GM19395 (cell line): ENCODE results near the gene TENT4B.
"Not testable (repeated sequence)": the region's sequence is repeated elsewhere in the genome, so short reads cannot be mapped to it uniquely, and the experiment has no call there.

Experiments used
- ATAC-seq: cut with Tn5 transposase; IDR thresholded peaks from one replicate; pipeline ENCODE4 v1.9.1; 2021; ENCODE audit warnings: mild to moderate bottlenecking, moderate library complexity; ENCODE audit not compliant: unreplicated experiment

TENT4B gene

DNA sequence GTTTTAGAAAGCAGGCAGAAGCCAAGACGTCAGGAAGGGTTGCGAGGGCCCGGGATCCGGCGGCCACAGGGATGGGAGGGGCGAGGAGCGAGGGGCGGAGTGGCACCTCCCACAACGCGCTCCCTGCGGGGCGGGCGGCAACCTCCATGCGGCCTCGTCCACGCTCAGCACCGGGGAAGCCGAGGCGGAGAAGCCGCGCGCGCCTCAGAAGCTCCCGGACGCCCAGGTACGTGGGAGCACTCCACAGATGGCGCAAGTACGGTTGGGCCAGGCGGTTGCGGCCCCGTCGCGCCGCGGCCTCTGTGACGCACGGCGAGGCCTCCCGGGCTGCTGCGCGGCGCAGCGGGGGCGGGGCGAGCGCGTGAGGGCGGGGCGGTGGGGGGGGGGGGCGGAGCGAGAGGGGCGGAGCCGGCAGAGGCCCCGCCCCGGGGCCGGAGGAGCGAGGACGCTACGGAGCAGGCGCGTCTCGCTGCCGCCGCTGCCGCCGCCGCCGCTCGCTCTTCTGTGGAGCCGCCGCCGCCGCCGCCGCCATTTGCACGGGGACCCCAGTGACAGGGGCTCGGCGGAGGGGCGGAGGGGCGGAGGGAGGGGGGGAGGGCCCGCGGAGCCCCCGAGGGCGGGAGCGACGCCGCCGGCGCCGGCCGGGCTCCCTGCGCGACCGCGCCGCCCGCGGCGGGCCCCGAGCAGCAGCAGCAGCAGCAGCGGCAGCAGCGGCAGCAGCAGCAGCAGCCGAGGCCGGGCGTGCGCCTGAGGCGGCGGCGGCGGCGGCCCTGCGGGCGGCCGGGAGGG, at the start of gene TENT4B:
Gene TENT4B (plus strand): TSS at position 500 of the 789 bp plus-strand sequence. CDS start 316 bp downstream, outside the sequence.
- peak; percentile 77 for ATAC-seq

DNA sequence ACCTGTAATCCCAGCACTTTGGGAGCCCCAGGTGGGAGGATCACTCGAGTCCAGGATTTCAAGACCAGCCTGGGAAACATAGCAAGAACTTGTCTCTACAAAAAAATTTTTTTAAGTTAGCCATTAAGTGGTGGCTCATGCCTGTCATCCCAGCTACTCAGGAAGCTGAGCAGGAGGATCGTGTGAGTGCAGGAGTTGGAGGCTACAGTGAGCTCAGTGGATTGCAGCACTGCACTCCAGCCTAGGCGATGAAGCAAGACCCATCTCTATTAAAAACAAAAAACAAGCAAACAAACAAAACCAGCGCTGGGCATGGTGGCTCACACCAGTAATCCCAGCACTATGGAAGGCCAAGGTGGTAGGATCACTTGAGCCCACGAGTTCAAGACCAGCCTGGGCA, 49.3 kb upstream of the TENT4B start:
- no peak for ATAC-seq

DNA sequence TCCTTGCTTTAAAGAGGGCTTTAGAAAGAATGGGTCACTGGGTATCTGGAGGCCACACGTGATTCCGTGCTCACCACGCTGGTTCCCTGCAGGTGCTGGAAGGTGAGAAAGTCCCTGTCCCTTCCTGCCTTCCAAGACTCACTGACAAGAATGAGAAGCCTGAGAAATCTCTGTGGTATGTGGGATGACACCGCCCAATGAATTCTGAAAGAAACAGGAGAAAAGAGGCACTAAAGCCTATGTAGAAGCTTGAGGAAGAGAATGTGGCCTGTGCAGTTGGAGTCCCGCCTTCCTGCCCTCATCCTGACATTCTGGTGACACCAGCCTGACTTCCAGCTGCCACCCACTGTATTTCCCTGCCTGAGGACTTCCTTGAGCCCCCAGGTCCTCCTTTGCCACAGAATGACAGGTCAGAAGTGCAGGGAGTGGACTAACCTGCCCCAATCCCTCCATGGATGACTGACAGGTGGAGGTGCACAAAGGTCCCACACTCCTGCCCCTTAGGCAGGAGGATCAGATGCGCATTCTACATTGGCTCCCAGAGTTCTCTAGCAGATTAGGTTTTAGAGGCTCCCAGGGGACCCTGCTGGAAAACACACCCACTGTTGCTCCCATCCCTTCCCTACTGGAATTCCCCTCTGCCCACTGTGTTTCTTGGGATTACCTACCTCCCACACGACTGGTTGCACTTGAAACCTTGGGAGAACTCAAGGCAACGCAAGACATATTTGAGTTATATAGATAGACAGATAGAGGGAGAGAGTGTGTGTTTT, 38.6 kb upstream of the TENT4B start:
- ATAC-seq, result no peak

DNA sequence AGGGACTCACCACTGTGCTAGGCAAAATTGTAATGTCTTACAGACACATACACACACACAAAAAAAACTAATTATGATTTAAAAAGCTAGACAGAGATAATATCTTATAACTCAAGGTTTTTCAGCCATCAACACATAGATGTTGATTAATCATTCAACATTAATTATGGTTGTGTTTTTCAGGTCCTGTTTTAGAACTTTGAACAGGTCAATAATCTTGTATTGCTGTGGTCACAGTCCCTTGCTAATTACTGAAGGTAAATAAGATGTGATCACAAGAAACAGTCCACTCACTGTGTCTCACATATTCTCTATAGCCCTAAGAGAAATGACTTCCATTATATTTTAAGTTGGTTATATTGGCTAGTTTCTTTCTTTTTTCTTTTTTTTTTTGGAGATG, 32.4 kb upstream of the TENT4B start:
- ATAC-seq, result no peak

DNA sequence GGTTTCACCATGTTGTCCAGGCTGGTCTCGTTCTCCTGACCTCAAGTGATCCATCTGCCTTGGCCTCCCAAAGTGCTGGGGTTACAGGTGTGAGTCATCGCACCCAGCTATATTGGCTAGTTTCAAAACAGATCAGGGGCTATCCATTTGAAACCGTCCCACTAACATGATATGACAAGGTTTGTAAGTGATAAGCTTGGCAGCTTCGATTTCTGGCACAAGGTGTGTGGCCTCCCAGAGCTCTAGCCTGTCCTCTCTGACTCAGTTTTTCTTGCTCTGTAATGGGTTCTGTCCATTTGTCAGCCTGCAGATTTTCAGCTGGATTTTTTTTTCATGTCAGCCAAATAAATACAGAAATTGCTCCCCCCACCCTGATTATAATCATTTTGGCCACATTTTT, 31.8 kb upstream of the TENT4B start:
- ATAC-seq, result no peak

DNA sequence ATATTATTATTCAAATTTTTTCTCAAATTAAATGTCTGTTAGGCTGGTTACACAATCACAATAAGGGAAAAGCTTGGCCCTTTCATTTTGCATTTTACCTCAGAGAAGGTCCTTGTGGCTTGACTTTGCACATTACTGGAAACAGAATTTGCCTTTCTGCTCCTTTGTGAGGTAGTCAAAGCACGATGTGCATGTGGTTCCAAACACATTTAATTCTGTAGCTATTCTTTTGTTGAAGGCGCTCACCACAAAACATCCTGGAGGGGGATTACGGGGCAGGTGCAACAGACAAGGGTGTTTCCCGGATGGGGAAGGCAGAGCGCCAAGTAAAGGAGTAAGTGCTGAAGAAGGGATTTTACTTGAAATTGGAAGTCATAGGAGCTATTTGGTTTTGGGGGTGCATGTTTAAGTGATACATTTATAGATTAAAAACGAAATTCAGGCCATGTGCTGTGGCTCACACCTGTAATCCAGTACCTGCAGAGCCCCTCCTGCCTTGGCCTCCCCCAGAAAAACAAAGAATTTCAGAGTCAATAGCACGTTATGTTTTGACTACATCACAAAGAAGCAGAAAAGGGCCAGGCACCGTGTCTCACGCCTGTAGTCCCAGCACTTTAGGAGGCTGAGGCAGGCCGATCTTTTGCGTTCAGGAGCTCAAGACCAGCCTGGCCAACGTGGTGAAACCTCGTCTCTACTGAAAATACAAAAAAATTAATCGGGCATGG, 31.2 kb upstream of the TENT4B start:
- ATAC-seq, result peak; percentile 71

DNA sequence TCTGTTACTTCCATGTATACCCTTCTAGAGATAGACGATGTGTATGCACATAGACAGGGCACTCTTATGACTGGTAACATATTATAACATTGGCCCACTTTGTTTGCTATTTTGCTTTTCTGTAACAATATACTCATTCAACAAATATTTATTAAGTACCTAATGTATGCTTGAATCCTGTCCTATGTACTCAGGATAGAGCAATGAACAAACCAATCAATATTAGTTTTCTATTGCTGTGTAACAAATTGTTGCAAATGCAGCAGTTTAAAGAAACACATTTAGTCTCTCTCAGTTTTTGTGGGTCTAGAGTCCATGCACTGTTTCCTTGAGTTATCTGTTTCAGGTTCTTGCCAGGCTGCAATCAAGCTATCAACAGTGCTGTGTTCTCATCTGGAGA, 29.7 kb upstream of the TENT4B start:
- ATAC-seq, result no peak

DNA sequence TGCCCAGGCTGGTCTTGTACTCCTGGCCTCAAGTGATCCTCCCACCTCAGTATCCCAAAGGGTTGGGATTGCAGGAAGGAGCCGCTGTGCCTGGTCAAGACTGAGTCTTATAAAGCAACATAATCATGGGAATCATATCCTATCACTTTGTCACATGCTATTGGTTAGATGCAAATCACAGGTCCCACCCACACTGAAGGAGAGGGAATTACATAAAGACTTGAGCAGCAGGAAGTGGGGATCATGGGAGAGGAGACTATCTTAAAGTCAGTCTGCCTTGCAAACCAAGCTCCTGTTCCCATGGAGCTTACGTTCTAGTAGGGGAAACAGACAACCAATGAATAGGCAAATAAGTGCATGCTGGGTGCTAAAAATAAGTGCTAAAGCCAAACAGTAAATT, 28.3 kb upstream of the TENT4B start:
- no peak for ATAC-seq

DNA sequence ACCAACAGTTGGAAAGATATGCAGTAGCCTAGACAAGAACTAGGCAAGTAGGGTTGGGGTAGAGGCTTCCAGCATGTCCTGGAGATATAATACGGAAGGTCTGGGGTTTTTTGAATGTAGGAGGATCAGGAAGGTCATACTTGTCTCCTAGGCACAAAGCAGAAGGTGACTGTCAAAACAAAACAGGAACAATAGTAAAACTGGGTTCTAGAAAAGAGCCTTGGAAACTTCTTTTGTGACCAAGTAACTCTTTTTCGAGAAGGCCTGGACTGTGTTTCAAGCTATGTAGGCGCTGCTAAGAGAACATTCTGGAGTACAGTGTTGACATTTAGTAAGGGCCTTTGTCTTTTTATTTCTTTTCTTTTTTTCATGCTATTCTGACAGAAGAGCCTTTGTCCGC, 26.9 kb upstream of the TENT4B start:
- no peak for ATAC-seq

DNA sequence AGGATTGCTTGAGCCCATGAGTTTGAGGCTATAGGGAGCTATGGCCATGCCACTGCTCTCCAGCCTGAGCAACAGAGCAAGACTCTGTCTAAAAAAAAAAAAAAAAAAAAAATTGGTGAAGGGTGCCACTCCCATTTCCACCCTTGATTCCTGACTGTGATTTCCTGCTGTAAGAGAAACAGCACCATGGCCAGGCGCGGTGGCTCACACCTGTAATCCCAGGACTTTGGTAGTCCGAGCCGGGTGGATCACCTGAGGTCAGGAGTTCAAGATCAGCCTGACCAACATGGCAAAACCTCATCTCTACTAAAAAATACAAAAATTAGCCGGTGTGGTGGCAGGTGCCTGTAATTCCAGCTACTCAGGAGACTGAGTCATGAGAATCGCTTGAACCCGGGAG, 20.5 kb upstream of the TENT4B start:
- ATAC-seq, result not testable (repeated sequence)

DNA sequence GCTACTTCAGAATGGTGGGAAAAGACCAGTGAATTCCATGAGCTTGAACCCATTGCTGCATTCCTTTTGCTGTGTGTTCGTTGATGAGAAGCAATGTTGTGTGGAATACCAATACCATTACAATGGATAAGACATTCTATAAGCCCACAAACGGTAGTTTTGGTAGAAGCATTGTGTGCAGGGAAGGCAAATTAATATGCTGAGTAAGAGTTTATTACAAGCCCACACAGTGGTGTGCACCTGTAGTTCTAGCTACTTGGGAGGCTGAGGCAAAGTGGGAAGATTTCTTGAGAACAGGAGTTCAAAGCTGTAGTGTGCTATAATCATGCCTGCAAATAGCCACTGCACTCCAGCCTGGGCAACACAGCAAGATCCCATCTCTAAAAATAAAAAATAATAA, 19.9 kb upstream of the TENT4B start:
- ATAC-seq, result no peak

DNA sequence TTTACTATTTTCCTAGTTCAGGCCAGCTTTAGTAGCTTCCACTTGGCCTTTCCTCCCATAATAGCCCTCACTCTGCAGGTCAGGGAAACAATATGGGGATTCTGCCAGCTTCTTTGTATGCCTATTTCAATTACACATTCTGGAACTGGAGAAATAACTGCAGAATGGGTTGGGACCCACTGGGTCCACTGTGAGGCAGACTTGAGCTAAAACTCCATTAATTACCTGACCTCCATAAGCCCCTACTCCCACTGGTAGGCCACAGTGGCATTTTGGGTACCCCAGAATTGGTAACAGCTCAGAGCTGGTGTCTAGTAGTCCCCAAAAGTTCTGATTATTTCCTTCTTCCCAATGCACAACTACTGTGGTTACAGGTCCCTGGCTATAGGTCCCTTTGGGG, 16.7 kb upstream of the TENT4B start:
- no peak for ATAC-seq

DNA sequence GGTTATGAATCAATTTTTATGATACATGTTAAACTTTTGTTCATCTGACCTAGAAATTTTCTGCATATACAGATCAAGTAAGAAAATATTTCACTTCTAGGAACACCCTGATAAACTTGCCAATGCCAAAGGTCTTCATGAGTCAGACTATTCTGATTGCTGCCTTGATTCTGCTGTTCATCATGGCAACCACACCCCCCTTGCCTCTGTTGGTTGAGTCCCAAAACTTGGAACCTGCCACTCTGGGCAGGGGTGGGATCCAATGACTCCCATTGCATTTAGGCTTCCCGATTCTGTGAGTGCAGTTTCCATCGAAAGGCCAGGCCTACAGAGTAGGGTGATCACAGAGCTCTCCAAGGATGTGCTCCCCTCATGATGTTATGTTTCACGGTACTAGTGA, 15.8 kb upstream of the TENT4B start:
- no peak for ATAC-seq

DNA sequence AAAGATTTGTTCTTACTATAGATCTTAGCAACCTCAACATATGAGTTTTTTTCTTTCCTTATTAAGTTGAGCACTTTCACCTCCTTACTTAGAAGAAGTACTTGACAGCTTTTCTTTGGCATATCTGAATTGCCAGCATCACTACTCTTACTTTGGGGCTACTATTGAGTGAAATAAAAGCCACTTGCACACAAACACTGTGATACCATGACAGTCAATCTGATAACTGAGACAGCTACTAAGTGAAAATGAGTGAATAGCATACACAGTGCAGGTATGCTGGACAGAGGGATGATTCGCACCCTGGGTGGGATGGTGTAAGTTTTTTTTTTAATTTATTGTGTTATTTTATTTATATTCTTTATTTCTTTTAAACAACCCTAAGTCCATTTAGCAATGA, 13.5 kb upstream of the TENT4B start:
- ATAC-seq, result no peak

DNA sequence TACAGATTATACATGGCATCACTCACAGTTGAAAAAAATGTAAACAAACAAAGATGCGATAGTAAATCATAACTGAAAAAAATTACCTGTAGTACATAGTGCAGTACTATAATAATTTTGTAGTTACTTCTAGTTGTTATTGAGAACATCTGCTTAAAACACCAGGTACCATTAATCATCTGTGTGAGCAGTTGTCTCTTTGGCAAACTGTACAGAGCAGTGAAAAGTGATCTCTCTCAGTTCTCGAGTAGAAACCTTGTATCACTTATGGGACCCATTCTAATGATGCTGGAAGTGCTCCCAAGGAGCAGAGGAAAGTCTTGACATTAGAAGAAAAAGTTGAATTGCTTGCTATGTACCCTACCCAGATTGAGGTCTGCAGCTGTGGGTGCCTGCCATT, 8.9 kb upstream of the TENT4B start:
- ATAC-seq, result no peak

DNA sequence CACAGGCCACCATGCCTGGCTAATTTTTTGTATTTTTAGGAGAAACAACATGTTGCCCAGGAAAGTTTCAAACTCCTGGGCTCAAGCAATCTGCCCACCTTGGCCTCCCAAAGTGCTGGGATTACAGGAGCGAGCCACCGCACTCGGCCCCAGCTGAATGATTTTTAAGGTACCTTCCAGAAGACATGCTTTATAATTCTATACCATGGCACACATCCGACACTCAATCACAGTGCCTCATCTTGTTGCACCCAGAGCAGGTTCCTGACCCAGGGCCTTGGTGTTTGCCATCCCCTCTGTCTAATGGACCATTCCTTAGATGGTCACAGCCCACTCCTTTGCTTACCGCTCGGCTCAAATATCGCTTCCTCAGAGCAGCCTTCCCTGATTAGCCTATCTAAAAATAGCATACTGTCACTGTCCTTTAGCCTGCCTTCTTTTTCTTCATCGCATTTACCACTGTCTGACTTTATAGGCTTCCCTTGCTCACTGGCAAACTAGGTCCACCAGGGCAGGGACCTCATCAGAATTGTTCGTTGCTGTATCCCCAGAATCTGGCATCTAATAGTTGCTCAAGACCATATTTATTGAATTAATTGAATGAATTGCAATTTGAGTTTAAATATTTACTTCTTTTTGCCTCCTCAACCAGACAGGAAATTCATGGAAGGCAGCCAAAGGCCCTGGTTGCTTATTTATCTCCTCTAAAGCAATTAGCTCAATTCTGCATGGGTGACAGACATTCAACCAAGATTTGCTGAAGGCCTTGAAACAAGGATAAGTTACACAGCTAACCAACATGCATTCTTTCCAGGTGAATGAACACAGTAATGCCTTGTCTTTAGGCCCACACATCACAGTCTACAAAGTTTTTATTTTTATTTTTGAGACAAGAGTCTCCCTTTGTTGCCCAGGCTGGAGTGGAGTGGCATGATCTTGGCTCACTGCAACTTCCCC, 6.3 kb upstream of the TENT4B start:
- no peak for ATAC-seq

DNA sequence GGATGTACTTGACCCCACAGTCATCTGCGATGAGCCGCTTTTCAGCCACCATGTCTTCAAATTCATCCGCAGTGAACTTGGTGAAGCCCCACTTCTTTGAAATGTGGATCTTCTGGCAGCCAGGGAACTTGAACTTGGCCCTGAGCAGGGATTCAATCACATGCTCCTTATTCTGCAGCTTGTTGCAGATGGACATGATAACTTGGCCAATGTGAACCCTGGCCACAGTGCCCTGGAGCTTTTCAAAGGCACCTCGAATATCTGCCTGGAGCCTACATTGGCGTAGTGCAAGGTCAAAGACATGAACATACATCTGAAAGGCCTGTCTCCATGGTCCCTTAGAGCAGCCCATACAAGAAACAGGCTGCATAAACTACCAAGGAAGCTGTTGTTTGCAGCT, 1.8 kb upstream of the TENT4B start:
- ATAC-seq, result no peak

DNA sequence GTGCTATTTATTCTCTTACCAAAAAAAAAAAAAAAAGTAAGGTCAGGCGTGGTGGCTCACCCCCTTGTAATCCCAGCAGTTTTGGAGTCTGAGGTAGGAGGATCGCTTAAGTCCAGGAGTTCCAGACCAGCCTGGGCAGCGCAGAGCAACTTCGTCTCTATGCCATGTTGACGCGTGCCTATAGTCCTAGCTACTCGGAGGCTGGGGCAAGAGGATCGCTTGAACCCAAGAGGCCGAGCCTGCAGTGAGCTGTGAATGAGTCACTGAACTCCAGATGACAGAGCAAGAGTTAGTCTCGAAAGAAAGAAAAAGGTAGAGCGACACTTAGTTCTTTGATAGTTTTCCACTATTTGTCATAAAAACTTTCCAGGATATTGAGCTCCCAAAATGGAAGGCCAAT, 1.4 kb upstream of the TENT4B start:
- ATAC-seq, result no peak

DNA sequence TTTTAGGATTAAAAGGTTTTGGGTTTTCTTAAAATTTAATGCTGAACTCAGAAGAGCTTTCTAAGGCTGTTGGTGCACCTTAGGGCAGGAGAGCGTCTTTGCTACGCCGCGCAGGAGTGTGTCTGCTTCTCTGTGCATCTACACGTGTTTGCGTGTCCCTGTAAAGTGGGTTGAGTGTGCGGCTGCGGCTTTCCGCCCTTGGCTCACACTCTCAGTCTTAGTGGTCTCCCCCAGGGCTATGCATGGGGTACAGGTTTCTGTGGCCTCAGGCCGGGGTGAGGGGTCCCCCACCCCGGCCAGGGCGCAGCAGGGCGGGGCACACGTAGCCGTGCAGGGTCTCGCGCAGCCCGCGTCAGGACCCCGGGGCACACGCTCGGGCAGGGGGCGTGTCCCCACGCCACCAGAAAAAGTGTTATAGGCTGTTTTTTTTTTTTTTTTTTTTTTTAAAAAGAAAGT, 727 bp upstream of the TENT4B start:
- ATAC-seq, result peak; percentile 76

DNA sequence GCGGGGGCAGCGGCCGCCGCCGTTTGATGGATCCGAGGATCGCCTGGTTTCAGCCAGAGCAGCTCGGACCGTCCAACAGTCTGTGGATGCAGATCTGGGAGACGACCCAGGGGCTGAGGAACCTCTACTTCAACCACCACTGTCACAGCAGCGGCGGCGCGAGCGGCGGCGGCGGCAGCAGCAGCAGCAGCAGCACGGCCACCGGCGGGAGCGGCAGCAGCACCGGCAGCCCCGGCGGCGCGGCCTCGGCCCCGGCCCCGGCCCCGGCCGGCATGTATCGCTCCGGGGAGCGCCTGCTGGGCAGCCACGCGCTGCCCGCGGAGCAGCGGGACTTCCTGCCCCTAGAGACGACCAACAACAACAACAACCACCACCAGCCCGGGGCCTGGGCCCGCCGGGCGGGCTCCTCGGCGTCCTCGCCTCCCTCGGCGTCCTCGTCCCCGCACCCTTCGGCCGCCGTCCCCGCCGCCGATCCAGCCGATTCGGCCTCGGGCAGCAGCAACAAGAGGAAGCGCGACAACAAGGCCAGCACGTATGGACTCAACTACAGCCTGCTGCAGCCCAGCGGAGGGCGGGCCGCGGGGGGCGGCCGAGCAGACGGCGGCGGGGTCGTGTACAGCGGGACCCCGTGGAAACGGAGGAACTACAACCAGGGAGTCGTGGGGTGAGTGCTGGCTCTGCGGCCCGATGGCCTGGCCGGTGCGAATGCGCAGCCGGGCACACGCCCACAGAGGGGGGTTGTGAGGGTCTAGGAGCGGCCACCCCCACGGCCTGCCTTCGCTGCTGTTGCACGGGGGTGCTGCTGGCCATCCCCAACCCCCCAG, 702 bp downstream of the TENT4B start:
- ATAC-seq, result peak; percentile 10
